ACC112 (cell line): ENCODE results near the gene SEL1L.
"Not testable (repeated sequence)": the region's sequence is repeated elsewhere in the genome, so short reads cannot be mapped to it uniquely, and the experiment has no call there.

Source experiments
- H2AFZ ChIP-seq: fragments of 200-600 bp; sonication (generic); one replicate; pipeline ENCODE4 v1.6.0; 2017; ENCODE audit warnings: antibody characterized with exemption, low read length; ENCODE audit not compliant: unreplicated experiment
- H3K27ac ChIP-seq: fragments of 200-600 bp; sonication (generic); 2 replicates; pipeline ENCODE4 v1.5.1; 2014; ENCODE audit warnings: low read depth, mild to moderate bottlenecking, antibody characterized with exemption, low read length, moderate library complexity
- H3K27me3 ChIP-seq: fragments of 200-600 bp; sonication (generic); 2 replicates; pipeline ENCODE4 v1.6.1; 2014; ENCODE audit warnings: mild to moderate bottlenecking, antibody characterized with exemption, low read length, moderate library complexity, mixed read lengths; ENCODE audit not compliant: insufficient read depth
- H3K36me3 ChIP-seq: fragments of 200-600 bp; sonication (generic); 2 replicates; pipeline ENCODE4 v1.6.1; 2016; ENCODE audit warnings: mild to moderate bottlenecking, antibody characterized with exemption, low read length, moderate library complexity, mixed read lengths; ENCODE audit not compliant: insufficient read depth
- H3K4me1 ChIP-seq: fragments of 200-600 bp; sonication (generic); one replicate; pipeline ENCODE4 v1.6.1; 2016; ENCODE audit warnings: low read length, mixed read lengths; ENCODE audit not compliant: insufficient read depth, unreplicated experiment, control insufficient read depth
- H3K4me3 ChIP-seq: fragments of 200-600 bp; sonication (generic); 2 replicates; pipeline ENCODE4 v1.5.1; 2014; ENCODE audit warnings: mild to moderate bottlenecking, low read depth, low read length
- H3K79me2 ChIP-seq: fragments of 200-600 bp; sonication (generic); one replicate; pipeline ENCODE4 v1.6.0; 2016; ENCODE audit warnings: low read length; ENCODE audit not compliant: control insufficient read depth, unreplicated experiment, insufficient read depth

SEL1L gene

DNA sequence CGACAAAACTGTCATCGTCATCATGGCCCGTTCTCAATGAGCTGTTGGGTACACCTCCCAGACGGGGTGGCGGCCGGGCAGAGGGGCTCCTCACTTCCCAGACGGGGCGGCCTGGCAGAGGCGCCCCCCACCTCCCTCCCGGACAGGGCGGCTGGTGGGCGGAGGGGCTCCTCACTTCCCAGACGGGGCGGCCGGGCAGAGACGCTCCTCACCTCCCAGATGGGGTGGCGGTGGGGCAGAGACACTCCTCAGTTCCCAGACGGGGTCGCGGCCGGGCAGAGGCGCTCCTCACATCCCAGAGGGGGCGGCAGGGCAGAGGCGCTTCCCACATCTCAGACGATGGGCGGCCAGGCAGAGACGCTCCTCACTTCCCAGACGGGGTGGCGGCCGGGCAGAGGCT is 71.3 kb downstream of the SEL1L start:
- not testable (repeated sequence) for H3K4me1 ChIP-seq, H3K4me3 ChIP-seq, H3K27me3 ChIP-seq

DNA sequence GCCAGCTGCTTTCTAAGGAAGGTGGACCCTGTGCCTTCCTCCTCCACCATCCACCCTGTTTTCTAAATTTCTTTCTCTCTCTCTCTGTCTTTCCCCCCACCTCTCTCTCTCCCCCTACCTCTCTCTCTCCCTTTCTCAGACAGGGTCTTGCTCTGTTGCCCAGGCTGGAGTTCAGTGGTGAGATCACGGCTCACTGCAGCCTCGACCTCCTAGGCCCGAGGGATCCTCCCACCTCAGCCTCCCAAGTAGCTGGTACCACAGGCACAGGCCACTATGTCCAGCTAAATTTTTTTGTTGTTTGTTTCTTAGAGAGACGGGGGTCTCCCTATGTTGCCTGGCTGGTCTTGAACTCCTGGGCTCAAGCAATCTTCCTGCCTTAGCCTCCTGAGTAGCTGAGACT is 73.7 kb downstream of the SEL1L start:
- H3K27ac ChIP-seq, result no peak overlapping the region
- H3K36me3 ChIP-seq, result no peaks in the 10 kb centered on the region
- no peaks in the 10 kb centered on the region for H3K79me2 ChIP-seq
- H3K4me1 ChIP-seq, result no peaks in the 10 kb centered on the region
- H3K27me3 ChIP-seq, result 0 out of 2 replicates have a peak, but pooled peaks cover 4% of the 10 kb centered on the region
- H3K4me3 ChIP-seq, result no peak overlapping the region
- no peak overlapping the region for H2AFZ ChIP-seq

More for the DNA sequence above, 71.3 kb downstream of the SEL1L start:
- not testable (repeated sequence) for H2AFZ ChIP-seq, H3K36me3 ChIP-seq, H3K27ac ChIP-seq, H3K79me2 ChIP-seq

DNA sequence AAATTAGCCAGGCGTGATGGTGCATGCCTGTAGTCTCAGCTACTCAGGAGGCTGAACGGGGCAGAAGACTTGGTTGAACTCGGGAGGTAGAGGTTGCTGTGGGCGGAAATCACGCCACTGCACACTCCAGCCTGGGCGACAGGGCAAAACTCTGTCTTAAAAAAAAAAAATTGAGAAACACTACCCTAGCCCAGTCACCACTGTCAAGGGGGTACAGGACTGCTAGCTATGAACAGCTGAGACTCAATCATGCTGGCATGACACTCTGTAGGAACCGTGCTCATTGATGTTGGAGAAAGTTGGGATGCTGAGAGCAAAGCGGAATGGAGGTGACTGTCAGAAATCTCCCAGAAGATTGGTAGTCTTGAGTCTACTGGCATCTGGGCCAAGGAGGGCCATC is 75.3 kb downstream of the SEL1L start:
- Histone ChIP-seq H3K36me3 (no peaks in the 10 kb centered on the region), H3K79me2 (no peaks in the 10 kb centered on the region), H3K4me1 (no peaks in the 10 kb centered on the region), H3K4me3 (no peak overlapping the region), H2AFZ (no peak overlapping the region), H3K27ac (no peak overlapping the region), H3K27me3 (peaks cover 4% of the 10 kb centered on the region; the same call in 1 of the 2 replicates)

DNA sequence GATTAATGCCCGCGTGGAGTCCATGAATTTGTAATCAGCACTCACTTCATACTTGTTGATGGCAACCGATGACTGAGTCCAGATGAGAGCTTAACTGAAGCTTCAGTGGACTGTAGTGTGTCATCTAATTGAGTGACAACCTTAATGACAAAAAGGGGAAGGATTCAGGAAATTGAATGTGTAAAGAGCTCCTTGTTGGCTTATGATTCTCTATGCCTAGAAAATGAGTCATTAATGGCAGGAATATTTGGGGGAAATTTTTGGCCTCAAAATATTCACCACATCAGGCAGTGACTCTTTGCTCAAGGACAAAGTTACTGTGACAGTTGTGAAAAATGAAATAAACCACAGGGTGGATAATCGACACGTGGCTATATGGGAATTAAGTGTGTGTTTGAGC is 78.3 kb downstream of the SEL1L start:
- H3K4me3 ChIP-seq, result no peak overlapping the region
- no peak overlapping the region for H3K27ac ChIP-seq
- H3K4me1 ChIP-seq, result no peaks in the 10 kb centered on the region
- H3K79me2 ChIP-seq, result no peaks in the 10 kb centered on the region
- no peaks in the 10 kb centered on the region for H3K36me3 ChIP-seq
- H3K27me3 ChIP-seq, result peaks cover 13% of the 10 kb centered on the region
- no peak overlapping the region for H2AFZ ChIP-seq

DNA sequence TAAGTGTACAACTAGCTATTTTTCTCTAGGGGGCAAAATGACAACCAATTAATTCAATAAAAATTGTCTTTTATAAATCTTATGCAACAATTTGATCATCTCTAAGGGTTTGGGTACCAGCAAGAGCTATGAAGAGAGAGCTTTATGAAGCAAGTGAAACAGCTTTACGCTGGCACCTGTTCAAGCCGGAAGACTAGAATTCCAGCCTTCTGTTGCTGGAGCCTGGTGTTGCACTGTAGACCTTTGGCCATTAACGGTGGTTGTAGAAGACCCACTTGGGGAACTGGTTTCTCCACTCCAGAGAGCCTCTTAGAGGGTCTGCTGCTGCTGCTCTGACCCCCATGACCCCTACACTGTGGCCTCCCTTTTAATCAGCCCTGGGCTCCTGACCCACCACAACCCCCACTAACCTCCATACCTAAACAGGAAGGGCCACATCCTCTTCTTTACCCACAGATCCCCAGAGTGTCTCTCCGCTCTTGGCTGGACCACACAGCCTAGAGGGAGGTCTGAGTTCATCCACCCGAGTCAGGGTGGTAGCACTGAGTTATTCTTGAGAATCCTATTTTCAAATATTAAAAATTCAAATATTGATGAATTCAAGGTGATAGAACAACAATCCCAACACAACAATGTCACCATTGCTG is 79.0 kb downstream of the SEL1L start:
- no peaks in the 10 kb centered on the region for H3K4me1 ChIP-seq
- no peak overlapping the region for H3K27ac ChIP-seq
- no peaks in the 10 kb centered on the region for H3K79me2 ChIP-seq
- no peak overlapping the region for H2AFZ ChIP-seq
- H3K27me3 ChIP-seq, result peaks cover 20% of the 10 kb centered on the region
- no peak overlapping the region for H3K4me3 ChIP-seq
- H3K36me3 ChIP-seq, result no peaks in the 10 kb centered on the region

DNA sequence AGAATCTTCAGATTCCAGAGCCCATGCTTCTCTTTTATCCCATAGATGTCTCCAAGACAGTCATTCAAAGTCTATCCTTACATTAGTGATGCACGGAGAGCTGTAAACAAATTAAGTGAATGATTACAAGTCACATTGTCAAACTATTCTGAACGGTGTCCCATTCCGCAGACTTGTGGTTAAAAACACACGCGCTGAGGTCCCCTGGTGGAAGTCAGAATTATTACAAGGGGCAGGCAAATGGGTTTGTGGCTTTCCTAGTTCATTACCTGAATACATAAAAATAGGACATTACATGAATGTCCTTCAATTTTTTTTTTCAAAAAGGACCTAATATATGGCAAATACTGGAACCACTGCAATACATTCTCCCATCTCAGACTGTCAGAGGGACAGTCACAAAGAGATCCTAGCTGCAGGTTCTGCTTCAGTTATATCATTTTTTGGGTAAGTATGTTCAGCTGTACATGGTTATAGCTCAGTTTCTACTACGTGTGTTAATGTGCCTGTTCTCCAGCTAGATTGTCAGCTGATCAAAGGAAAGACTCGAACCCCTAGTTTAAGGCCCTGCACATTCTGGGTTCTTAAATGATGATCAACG is 80.4 kb downstream of the SEL1L start:
- Histone ChIP-seq H3K27me3 (peaks cover 34% of the 10 kb centered on the region), H3K27ac (no peak overlapping the region), H3K4me1 (no peaks in the 10 kb centered on the region), H3K4me3 (no peak overlapping the region), H3K36me3 (no peaks in the 10 kb centered on the region), H2AFZ (no peak overlapping the region), H3K79me2 (no peaks in the 10 kb centered on the region)

DNA sequence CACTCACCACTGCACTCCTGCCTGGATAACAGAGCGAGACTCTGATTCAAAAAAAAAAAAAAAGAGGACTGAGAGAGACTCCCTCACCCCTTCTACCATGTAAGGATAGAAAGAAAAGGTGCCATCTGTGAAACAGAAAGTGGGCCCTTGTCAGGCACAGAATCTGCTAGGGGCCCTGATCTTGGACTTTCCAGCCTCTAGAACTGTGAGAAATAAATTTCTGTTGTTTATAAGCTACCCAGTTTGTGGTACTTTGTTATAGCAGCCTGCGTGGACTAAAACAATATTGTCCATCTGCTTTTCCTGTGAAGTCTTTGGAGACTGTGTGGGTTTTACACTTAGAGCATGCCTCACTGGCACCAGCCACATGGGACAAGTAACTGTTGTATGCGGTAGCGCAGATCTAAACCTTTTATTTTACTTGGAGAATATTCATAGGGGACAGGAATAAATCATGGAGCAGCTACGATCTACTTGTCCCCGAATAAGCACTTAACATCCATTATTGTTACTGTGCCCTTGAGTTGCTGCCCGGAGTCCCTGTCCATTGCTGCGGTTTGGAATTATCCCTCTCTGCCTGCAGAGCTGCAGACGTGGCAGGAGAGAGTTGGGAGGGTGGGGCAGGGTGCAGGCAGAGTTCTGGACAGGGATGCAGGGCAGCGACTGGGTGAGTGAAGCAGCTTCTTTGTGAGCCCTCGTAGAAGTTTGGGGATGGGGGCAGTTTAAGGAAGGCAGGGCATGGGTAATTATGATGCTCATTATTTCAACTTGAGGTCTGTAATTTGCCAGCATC is 81.1 kb downstream of the SEL1L start:
- Histone ChIP-seq H3K79me2 (no peaks in the 10 kb centered on the region), H3K36me3 (no peaks in the 10 kb centered on the region), H3K27me3 (peaks cover 36% of the 10 kb centered on the region), H2AFZ (no peak overlapping the region), H3K4me1 (no peaks in the 10 kb centered on the region), H3K27ac (no peak overlapping the region), H3K4me3 (no peak overlapping the region)

DNA sequence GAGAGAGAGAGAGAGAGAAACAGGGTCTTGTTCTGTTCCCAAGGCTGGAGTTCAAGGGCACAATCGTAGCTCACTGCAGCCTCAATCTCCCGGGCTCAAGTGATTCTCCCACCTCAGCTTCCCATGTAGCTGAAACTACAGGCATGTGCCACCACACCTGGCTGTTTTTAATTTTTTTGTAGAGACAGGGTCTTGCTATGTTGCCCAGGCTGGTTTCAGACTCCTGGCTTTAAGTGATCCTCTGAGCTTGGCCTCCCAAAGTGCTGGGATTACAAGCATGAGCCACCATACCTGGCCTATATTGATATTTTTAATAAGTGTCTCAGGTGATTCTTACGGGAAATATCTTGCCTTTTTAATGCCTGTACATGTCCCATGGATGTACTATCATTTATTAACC is 82.7 kb downstream of the SEL1L start:
- H3K36me3 ChIP-seq, result no peaks in the 10 kb centered on the region
- no peak overlapping the region for H2AFZ ChIP-seq
- no peak overlapping the region for H3K4me3 ChIP-seq
- H3K27me3 ChIP-seq, result peaks cover 36% of the 10 kb centered on the region
- no peaks in the 10 kb centered on the region for H3K79me2 ChIP-seq
- H3K4me1 ChIP-seq, result no peaks in the 10 kb centered on the region
- H3K27ac ChIP-seq, result no peak overlapping the region

DNA sequence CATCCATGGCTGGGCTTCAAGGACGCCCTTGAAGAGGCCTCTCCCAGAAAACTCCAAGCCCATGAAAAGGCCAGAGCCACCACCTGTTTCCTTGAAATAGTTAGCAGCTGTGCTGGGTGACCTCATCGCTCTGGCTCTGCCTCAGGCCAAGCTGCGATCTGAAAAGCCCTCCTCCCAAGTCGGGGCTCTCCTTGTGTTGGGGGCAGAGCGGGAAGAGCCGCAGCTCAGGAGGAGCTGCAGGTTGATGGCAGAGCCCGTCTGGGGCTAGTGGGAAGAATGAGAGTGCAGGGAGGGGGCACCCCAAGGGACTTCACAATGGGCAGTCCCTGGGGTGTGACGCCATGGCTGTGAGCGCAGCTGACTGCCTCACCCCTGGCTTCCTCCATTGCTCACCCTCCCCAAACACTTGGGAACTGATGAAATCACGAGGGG is 83.5 kb downstream of the SEL1L start:
- peaks cover 33% of the 10 kb centered on the region for H3K27me3 ChIP-seq
- H3K79me2 ChIP-seq, result no peaks in the 10 kb centered on the region
- no peak overlapping the region for H3K27ac ChIP-seq
- H2AFZ ChIP-seq, result no peak overlapping the region
- no peak overlapping the region for H3K4me3 ChIP-seq
- no peaks in the 10 kb centered on the region for H3K36me3 ChIP-seq
- no peaks in the 10 kb centered on the region for H3K4me1 ChIP-seq

DNA sequence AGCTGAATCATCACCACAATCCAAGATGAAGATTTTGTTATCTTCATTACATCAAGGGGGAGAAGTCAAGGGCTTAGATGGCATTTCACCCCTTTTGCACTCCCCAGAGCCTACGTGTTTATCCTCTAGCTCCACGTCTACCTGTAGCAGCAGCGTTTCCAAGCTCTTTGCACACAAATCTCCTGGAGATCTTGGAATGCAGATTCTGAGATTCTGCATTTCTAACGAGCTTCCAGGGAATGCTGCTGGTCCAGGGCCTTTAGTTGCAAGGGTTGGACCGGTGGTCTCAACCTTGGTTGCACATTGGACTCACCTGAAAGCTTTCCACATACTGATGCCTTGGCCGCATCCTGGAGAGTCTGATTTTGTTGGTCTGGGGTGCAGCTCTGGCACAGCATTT is 84.1 kb downstream of the SEL1L start:
- H3K27me3 ChIP-seq, result peaks cover 36% of the 10 kb centered on the region
- H3K27ac ChIP-seq, result no peak overlapping the region
- no peaks in the 10 kb centered on the region for H3K4me1 ChIP-seq
- no peaks in the 10 kb centered on the region for H3K36me3 ChIP-seq
- no peaks in the 10 kb centered on the region for H3K79me2 ChIP-seq
- H2AFZ ChIP-seq, result no peak overlapping the region
- H3K4me3 ChIP-seq, result no peak overlapping the region

DNA sequence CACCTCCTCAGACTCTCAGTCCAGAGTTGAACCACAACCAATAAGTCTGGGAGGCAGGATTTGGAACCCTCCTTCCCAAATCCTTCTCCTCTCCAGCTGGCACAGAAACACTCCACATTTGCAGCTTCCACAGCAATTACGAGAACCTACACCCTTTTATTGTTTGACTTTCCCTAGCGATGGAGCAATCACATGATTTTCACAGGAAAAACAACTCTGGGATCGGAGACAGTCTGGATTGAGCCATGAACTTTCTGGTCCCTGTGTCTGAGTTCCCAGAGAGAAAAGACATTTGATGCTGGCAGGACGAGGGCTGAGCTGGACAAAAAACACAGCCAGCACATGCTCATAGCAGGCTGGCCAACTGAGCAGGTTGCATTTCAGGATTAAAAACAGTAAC is 84.5 kb downstream of the SEL1L start:
- Histone ChIP-seq H3K36me3 (no peaks in the 10 kb centered on the region), H2AFZ (no peak overlapping the region)

More for the DNA sequence above, 84.5 kb downstream of the SEL1L start:
- no peak overlapping the region for H3K4me3 ChIP-seq
- H3K4me1 ChIP-seq, result no peaks in the 10 kb centered on the region
- H3K27ac ChIP-seq, result no peak overlapping the region
- H3K79me2 ChIP-seq, result no peaks in the 10 kb centered on the region
- H3K27me3 ChIP-seq, result peaks cover 41% of the 10 kb centered on the region
